DND-41 (cell line): Measurements from ENCODE around the gene DTYMK.

Source experiments
- ATAC-seq: fragments of 200-7000 bp; cut with Tn5 transposase; 3 replicates; pipeline ENCODE4 v1.9.1; 2021; ENCODE audit warnings: low read depth; ENCODE audit not compliant: insufficient read depth
- DNase-seq: peaks from one replicate; pipeline ENCODE4 v3.0.0-alpha.2; 2020
- H2AFZ ChIP-seq: 2 replicates; pipeline ENCODE4 v1.6.0; 2012; ENCODE audit warnings: low read depth, low read length
- H3K27ac ChIP-seq: 2 replicates; pipeline ENCODE4 v1.5.1; 2012; ENCODE audit warnings: low read length, inconsistent platforms
- H3K27me3 ChIP-seq: fragments of 200-600 bp; sonication (generic); 2 replicates; pipeline ENCODE4 v1.6.0; 2012; ENCODE audit warnings: low read length, mild to moderate bottlenecking, inconsistent platforms; ENCODE audit not compliant: insufficient read depth, poor library complexity
- H3K36me3 ChIP-seq: 2 replicates; pipeline ENCODE4 v1.5.1; 2012; ENCODE audit warnings: low read length, inconsistent platforms; ENCODE audit not compliant: insufficient read depth
- H3K4me1 ChIP-seq: 2 replicates; pipeline ENCODE4 v1.5.1; 2012; ENCODE audit warnings: mild to moderate bottlenecking, low read length; ENCODE audit not compliant: insufficient read depth
- H3K4me2 ChIP-seq: 2 replicates; pipeline ENCODE4 v1.6.0; 2012; ENCODE audit warnings: mild to moderate bottlenecking, moderate library complexity, low read length, inconsistent platforms; ENCODE audit not compliant: insufficient read depth
- H3K4me3 ChIP-seq, 2 experiments: fragments of 200-600 bp in 1 of 2; shearing (Covaris generic) in 1 of 2; 2 replicates each; pipeline ENCODE4 v1.5.1; 2012 to 2016; ENCODE audit warnings: inconsistent platforms in 2 of 2, low read length in 2 of 2, mild to moderate bottlenecking in 2 of 2, low read depth in 1 of 2, moderate library complexity in 1 of 2
- H3K79me2 ChIP-seq: 2 replicates; pipeline ENCODE4 v1.6.0; 2012; ENCODE audit warnings: low read length, inconsistent platforms; ENCODE audit not compliant: insufficient read depth
- H3K9ac ChIP-seq: 2 replicates; pipeline ENCODE4 v1.6.0; 2012; ENCODE audit warnings: low read depth, mild to moderate bottlenecking, inconsistent platforms, low read length, moderate library complexity
- H3K9me3 ChIP-seq: 2 replicates; pipeline ENCODE4 v1.5.1; 2012; ENCODE audit warnings: low read length, moderate library complexity, mild to moderate bottlenecking, inconsistent platforms; ENCODE audit not compliant: insufficient read depth, severe bottlenecking
- H4K20me1 ChIP-seq: 2 replicates; pipeline ENCODE4 v1.6.0; 2012; ENCODE audit warnings: low read length; ENCODE audit not compliant: insufficient read depth
- CTCF ChIP-seq: IDR thresholded peaks from 2 replicates; pipeline ENCODE4 v1.5.1; 2012; ENCODE audit warnings: borderline replicate concordance, low read length, moderate library complexity, mild to moderate bottlenecking; ENCODE audit not compliant: poor library complexity, severe bottlenecking; ENCODE audit errors: extremely low read depth
- EZH2 ChIP-seq: IDR thresholded peaks from 3 replicates; pipeline ENCODE4 v1.6.1; 2012; ENCODE audit warnings: borderline replicate concordance, low read depth, mild to moderate bottlenecking, moderate library complexity, low read length, inconsistent platforms; ENCODE audit not compliant: severe bottlenecking

DTYMK gene

GRCh38 chr2:241649927-241650326 lies 36.7 kb downstream of the DTYMK start:
- ATAC-seq: no peak
- H3K9me3 ChIP-seq: no peaks in the 10 kb centered on the region
- H3K9ac ChIP-seq: no peak overlapping the region

GRCh38 chr2:241649404-241649803 lies 37.2 kb downstream of the DTYMK start:
- peaks cover 75% of the 10 kb centered on the region for H4K20me1 ChIP-seq
- H3K9ac ChIP-seq: no peak overlapping the region
- H3K27ac ChIP-seq: no peak overlapping the region
- DNase-seq: no peak
- no peaks in the 10 kb centered on the region for H3K4me1 ChIP-seq
- ATAC-seq: no peak
- H3K36me3 ChIP-seq: peaks cover 55% of the 10 kb centered on the region
- H3K79me2 ChIP-seq: peaks cover 84% of the 10 kb centered on the region
- H3K27me3 ChIP-seq: no peaks in the 10 kb centered on the region
- no peak overlapping the region for H3K4me2 ChIP-seq
- no peak overlapping the region for H2AFZ ChIP-seq
- H3K9me3 ChIP-seq: no peaks in the 10 kb centered on the region
- TF ChIP-seq CTCF: no peak
- no peak for TF ChIP-seq EZH2
- no peak overlapping the region for H3K4me3 ChIP-seq

More at GRCh38 chr2:241649927-241650326, 36.7 kb downstream of the DTYMK start:
- no peak overlapping the region for H2AFZ ChIP-seq
- no peak overlapping the region for H3K27ac ChIP-seq
- TF ChIP-seq CTCF: no peak
- TF ChIP-seq EZH2: no peak
- H3K4me1 ChIP-seq: no peaks in the 10 kb centered on the region
- DNase-seq: no peak
- H3K27me3 ChIP-seq: no peaks in the 10 kb centered on the region
- no peak overlapping the region for H3K4me3 ChIP-seq
- peaks cover 76% of the 10 kb centered on the region for H4K20me1 ChIP-seq
- peaks cover 81% of the 10 kb centered on the region for H3K79me2 ChIP-seq
- no peak overlapping the region for H3K4me2 ChIP-seq
- peaks cover 60% of the 10 kb centered on the region for H3K36me3 ChIP-seq

GRCh38 chr2:241648453-241648852 lies 38.2 kb downstream of the DTYMK start:
- Histone ChIP-seq H3K27me3 (no peaks in the 10 kb centered on the region), H3K9me3 (no peaks in the 10 kb centered on the region), H3K36me3 (peaks cover 54% of the 10 kb centered on the region), H4K20me1 (peaks cover 84% of the 10 kb centered on the region), H2AFZ (no peak overlapping the region), H3K4me1 (no peaks in the 10 kb centered on the region), H3K4me3 (no peak overlapping the region), H3K9ac (no peak overlapping the region), H3K79me2 (peaks cover 93% of the 10 kb centered on the region), H3K27ac (no peak overlapping the region), H3K4me2 (no peak overlapping the region)
- no peak for TF ChIP-seq CTCF
- TF ChIP-seq EZH2: no peak
- DNase-seq (no peak), ATAC-seq (no peak)
